Right lobe of liver (tissue), 6 donors: ENCODE data around the gene MICU2. TPM values are rescaled to one million over a fixed set of nuclear protein-coding genes. Genes with fewer than 3 reads are reported as not detected.

Experiments
- ATAC-seq, 4 donors: fragments of 200-7000 bp; cut with Tn5 transposase; one replicate each; pipeline ENCODE4 v1.9.1; 2020; ENCODE audit warnings: mild to moderate bottlenecking in 4 of 4, moderate library complexity in 4 of 4
- DNase-seq, 3 donors: peaks; one replicate each; pipeline ENCODE4 v3.0.0-alpha.2; 2020
- H3K27ac ChIP-seq, 3 donors: fragments of 200-600 bp; one replicate each; pipeline ENCODE4 v1.8.0; 2022
- H3K27me3 ChIP-seq, 2 donors: fragments of 200-600 bp; one replicate each; pipeline ENCODE4 v1.8.0; 2022
- H3K36me3 ChIP-seq, 4 donors: fragments of 200-600 bp; sonication (generic) in 1 of 4; one replicate each; pipeline versions ENCODE4 v1.5.1 to v1.8.0; 2017 to 2022; ENCODE audit warnings: control low read depth in 1 of 4
- H3K4me1 ChIP-seq, 4 donors: fragments of 200-600 bp; sonication (generic) in 1 of 4; one replicate each; pipeline versions ENCODE4 v1.5.1 to v1.8.0; 2017 to 2022; ENCODE audit warnings: control low read depth in 1 of 4
- H3K4me3 ChIP-seq, 3 donors: fragments of 200-600 bp; one replicate each; pipeline ENCODE4 v1.8.0; 2022
- H3K9me3 ChIP-seq, 4 donors: fragments of 200-600 bp; sonication (generic) in 1 of 4; one replicate each; pipeline versions ENCODE4 v1.5.1 to v1.8.0; 2017 to 2022; ENCODE audit warnings: control low read depth in 1 of 4
- CTCF ChIP-seq, 4 donors: fragments of 200-600 bp in 3 of 4; fragments of 450-650 bp in 1 of 4; IDR thresholded peaks; one replicate each; pipeline versions ENCODE4 v1.5.1 to v1.8.0; 2016 to 2022; ENCODE audit warnings: antibody characterized with exemption in 4 of 4, mild to moderate bottlenecking in 2 of 4
- POLR2A ChIP-seq: fragments of 450-650 bp; IDR thresholded peaks from one replicate; pipeline ENCODE4 v1.6.1; 2017; ENCODE audit warnings: antibody characterized with exemption, mild to moderate bottlenecking
- WGBS: methylation state at CpG from one replicate; pipeline ENCODE4 v1.1.6; 2018; ENCODE audit warnings: low coverage, low lambda C conversion rate; ENCODE audit not compliant: insufficient coverage; ENCODE audit errors: missing lambda C conversion rate; 5-methylcytosine and 5-hydroxymethylcytosine counted together
- intact Hi-C, 2 donors: fragments of 100-400 bp; cut with DNase I; formaldehyde crosslinking; loops; one replicate each; pipeline versions ENCODE4 v1.11.2 to v1.14.1; 2022
- total RNA-seq, 6 experiments: library from RNA; depleted of rRNA in 2 of 6; stranded (reverse); fragments of >200 nt in 2 of 6; fragmentation: NEBNext Ultra II Directional in 3 of 6; extraction: Animal tissue kit (Norgen Biotek cat#: 25700) in 3 of 6; gene quantifications; one replicate each; pipeline versions ENCODE4 v1.1.0 to v1.2.4, GENCODE V29; 2016 to 2023
- donor health status: DM: no; HTN: yes; CAD: no.
- donor health status: DM: no; HTN: no; CAD: no.
- donor health status: DM: no; HTN: no; CAD: no.
- donor health status: DM: no; HTN: yes; CAD: no.
- donor health status: DM: no; HTN: yes; CAD: no.

The MICU2 gene
- total RNA-seq, 6 experiments from 2014 or later: 13.1 to 71.1 (median 16.4) TPM

DNA sequence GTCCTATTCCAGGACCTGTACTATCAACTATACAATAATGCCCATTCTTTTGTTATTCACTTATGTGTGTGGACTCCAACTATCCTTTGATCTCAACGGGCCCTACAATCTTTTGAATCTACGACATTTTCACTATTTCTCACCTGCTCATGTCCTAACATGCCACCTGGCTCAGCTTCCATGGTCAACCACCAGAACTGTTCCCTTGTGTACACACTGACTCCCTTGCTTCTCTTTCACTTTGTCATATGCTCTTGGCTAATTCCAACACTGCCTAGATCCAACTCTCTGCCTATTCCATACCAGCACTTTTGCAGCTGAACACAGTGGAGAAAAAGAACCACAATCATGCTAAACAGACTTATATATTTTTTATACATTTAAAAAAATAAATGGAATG is 53.1 kb downstream of the MICU2 start:
- no peak overlapping the region for H3K4me3 ChIP-seq
- H3K27me3 ChIP-seq: no peaks in the 10 kb centered on the region
- DNase-seq: no peak
- H3K36me3 ChIP-seq: no peaks in the 10 kb centered on the region
- TF ChIP-seq POLR2A (no peak), CTCF (IDR thresholded peaks at IDR 0.05) (no peak)
- 50% methylated on average over 2 of the region's 2 CpGs for WGBS
- H3K27ac ChIP-seq: no peak overlapping the region
- no peaks in the 10 kb centered on the region for H3K9me3 ChIP-seq
- peak; percentile 41 to 81 (median 59) for ATAC-seq
- intact Hi-C loops: no loop called here
- no peaks in the 10 kb centered on the region for H3K4me1 ChIP-seq

GRCh38 chr13:21549633-21550032 is 54.3 kb downstream of the MICU2 start:
- 42% methylated on average over 2 of the region's 2 CpGs for WGBS
- no peaks in the 10 kb centered on the region for H3K9me3 ChIP-seq
- H3K36me3 ChIP-seq: no peaks in the 10 kb centered on the region
- no peaks in the 10 kb centered on the region for H3K27me3 ChIP-seq
- no peak overlapping the region for H3K27ac ChIP-seq
- peak in 1 of 4 donors; percentile 17 for ATAC-seq
- intact Hi-C loops: no loop called here
- no peak overlapping the region for H3K4me3 ChIP-seq
- DNase-seq: no peak
- H3K4me1 ChIP-seq: no peaks in the 10 kb centered on the region
- TF ChIP-seq POLR2A: no peak

DNA sequence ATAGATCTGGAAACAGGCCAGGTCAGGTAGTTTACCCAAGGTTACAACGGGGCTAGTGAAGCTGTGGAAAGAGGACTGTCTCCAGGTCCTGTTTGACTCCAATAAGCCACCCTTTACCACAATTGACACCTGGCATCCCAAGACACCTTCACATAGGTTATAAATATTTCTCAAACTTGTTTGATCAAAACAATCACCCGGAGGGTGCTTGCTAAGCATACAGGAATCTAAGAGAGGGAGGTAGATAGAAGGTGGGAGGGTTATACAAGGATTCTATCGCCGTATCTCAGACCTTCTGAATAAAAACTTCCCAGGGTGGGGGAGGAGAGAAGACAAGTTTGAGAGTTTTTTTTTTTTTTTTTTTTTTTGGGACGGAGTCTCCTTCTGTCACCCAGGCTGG is 55.4 kb downstream of the MICU2 start:
- WGBS: 97% methylated on average over 5 of the region's 5 CpGs
- no peaks in the 10 kb centered on the region for H3K36me3 ChIP-seq
- H3K27ac ChIP-seq: no peak overlapping the region
- intact Hi-C loops: no loop called here
- ATAC-seq: no peak
- H3K4me1 ChIP-seq: no peaks in the 10 kb centered on the region
- TF ChIP-seq POLR2A (no peak), CTCF (IDR thresholded peaks at IDR 0.05) (no peak)
- H3K27me3 ChIP-seq: no peaks in the 10 kb centered on the region
- H3K4me3 ChIP-seq: no peak overlapping the region
- no peak for DNase-seq
- no peaks in the 10 kb centered on the region for H3K9me3 ChIP-seq

- Histone ChIP-seq H3K27me3 (no peaks in the 10 kb centered on the region), H3K4me3 (no peak overlapping the region), H3K36me3 (no peaks in the 10 kb centered on the region), H3K4me1 (peaks cover 0 to 9% (median 3%) of the 10 kb centered on the region in 4 donors), H3K27ac (no peak overlapping the region), H3K9me3 (no peaks in the 10 kb centered on the region)
- 62% methylated on average over 1 of the region's 1 CpG for WGBS
- no peak for TF ChIP-seq CTCF (IDR thresholded peaks at IDR 0.05)
- TF ChIP-seq POLR2A: no peak
- ATAC-seq: peak in 3 of 4 donors; percentile 28 to 48 (median 43)
- intact Hi-C loops: no loop called here
- no peak for DNase-seq
Measured at GRCh38 chr13:21546372-21546771, 57.6 kb downstream of the MICU2 start.

GRCh38 chr13:21544515-21544914 is 59.5 kb downstream of the MICU2 start:
- intact Hi-C loops: no loop called here
- Histone ChIP-seq H3K4me3 (no peak overlapping the region), H3K27me3 (no peaks in the 10 kb centered on the region), H3K9me3 (no peaks in the 10 kb centered on the region), H3K36me3 (no peaks in the 10 kb centered on the region), H3K27ac (no peak overlapping the region), H3K4me1 (peaks cover 0 to 20% (median 8%) of the 10 kb centered on the region in 4 donors)
- 100% methylated on average over 1 of the region's 1 CpG for WGBS
- TF ChIP-seq POLR2A: no peak
- no peak for DNase-seq
- no peak for ATAC-seq

DNA sequence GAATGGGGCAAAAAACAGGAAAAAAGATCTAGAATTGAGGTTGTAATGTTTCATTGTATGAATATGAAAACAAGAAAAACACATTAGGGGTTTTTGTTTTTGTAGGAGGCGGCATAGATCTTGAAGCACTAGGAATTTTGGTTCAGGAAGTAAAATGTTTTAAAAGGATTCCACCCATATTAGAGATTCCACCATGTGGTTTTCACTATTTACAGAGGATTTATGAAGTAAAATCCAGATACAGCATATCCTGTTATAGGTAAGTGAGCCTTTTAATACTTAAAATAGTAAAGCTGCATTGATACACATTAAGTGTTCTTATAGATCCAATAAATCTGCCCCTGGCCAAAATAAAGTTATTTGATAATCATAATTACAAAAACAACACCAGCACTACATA is 61.4 kb downstream of the MICU2 start:
- intact Hi-C loops: no loop called here
- TF ChIP-seq CTCF (IDR thresholded peaks at IDR 0.05) (no peak), POLR2A (no peak)
- DNase-seq: no peak
- WGBS: 100% methylated on average over 1 of the region's 1 CpG
- no peak overlapping the region for H3K27ac ChIP-seq
- no peak for ATAC-seq
- no peak overlapping the region for H3K4me3 ChIP-seq
- H3K4me1 ChIP-seq: peaks cover 0 to 20% (median 8%) of the 10 kb centered on the region in 4 donors
- no peaks in the 10 kb centered on the region for H3K9me3 ChIP-seq
- no peaks in the 10 kb centered on the region for H3K27me3 ChIP-seq
- no peaks in the 10 kb centered on the region for H3K36me3 ChIP-seq
